Skeletal muscle tissue (tissue), 4 donors: ENCODE results near the gene ZNF367. TPM values are rescaled to one million over a fixed set of nuclear protein-coding genes. Genes with fewer than 3 reads are reported as not detected.

Experiments
- H3K27ac ChIP-seq: one replicate; pipeline ENCODE4 v1.7.0; 2013; ENCODE audit warnings: mild to moderate bottlenecking, low read depth, low read length, inconsistent platforms
- H3K27me3 ChIP-seq, 3 donors: one replicate each; pipeline ENCODE4 v1.7.0; 2013; ENCODE audit warnings: low read length in 3 of 3; ENCODE audit not compliant: control insufficient read depth in 3 of 3, insufficient read depth in 3 of 3
- H3K36me3 ChIP-seq, 3 donors: one replicate each; pipeline ENCODE4 v1.7.0; 2013; ENCODE audit warnings: low read length in 3 of 3; ENCODE audit not compliant: control insufficient read depth in 3 of 3, insufficient read depth in 3 of 3
- H3K4me1 ChIP-seq, 3 donors: one replicate each; pipeline ENCODE4 v1.7.0; 2013; ENCODE audit warnings: low read length in 3 of 3, mild to moderate bottlenecking in 3 of 3; ENCODE audit not compliant: control insufficient read depth in 3 of 3, insufficient read depth in 3 of 3
- H3K4me3 ChIP-seq, 3 donors: one replicate each; pipeline ENCODE4 v1.7.0; 2013; ENCODE audit warnings: low read length in 3 of 3
- H3K9ac ChIP-seq, 3 donors: one replicate each; pipeline ENCODE4 v1.7.0; 2013; ENCODE audit warnings: low read length in 3 of 3, mild to moderate bottlenecking in 3 of 3, moderate library complexity in 2 of 3, low read depth in 1 of 3
- H3K9me3 ChIP-seq, 3 donors: one replicate each; pipeline ENCODE4 v1.7.0; 2013; ENCODE audit warnings: low read length in 3 of 3; ENCODE audit not compliant: control insufficient read depth in 3 of 3
- total RNA-seq: library from RNA; depleted of rRNA; stranded (reverse); fragments of >200 nt; gene quantifications from one replicate; pipeline ENCODE4 v1.2.3, GENCODE V29; 2014
- donor health status: Osteomylitis.

ZNF367 gene
- total RNA-seq, 1 donor from 2014 or later = 5.2 TPM

GRCh38 chr9:96420468-96421219, 2.5 kb upstream of the ZNF367 start:
- no peak overlapping the region for H3K9ac ChIP-seq
- H3K4me1 ChIP-seq = peaks cover 27 to 28% (median 28%) of the 10 kb centered on the region in 3 donors
- H3K27ac ChIP-seq = peak overlapping the region; percentile 98
- no peak overlapping the region for H3K4me3 ChIP-seq
- no peaks in the 10 kb centered on the region for H3K27me3 ChIP-seq
- H3K9me3 ChIP-seq = no peaks in the 10 kb centered on the region
- no peaks in the 10 kb centered on the region for H3K36me3 ChIP-seq

- no peaks in the 10 kb centered on the region for H3K9me3 ChIP-seq
- peaks cover 27 to 28% (median 28%) of the 10 kb centered on the region in 3 donors for H3K4me1 ChIP-seq
- peak overlapping the region; percentile 72 to 96 (median 92) for H3K9ac ChIP-seq
- H3K27ac ChIP-seq = peak overlapping the region; percentile 98
- no peaks in the 10 kb centered on the region for H3K36me3 ChIP-seq
- peak overlapping the region; percentile 73 to 87 (median 78) for H3K4me3 ChIP-seq
- H3K27me3 ChIP-seq = no peaks in the 10 kb centered on the region
These were observed 1.5 kb upstream of the ZNF367 start for GRCh38 chr9:96419691-96419969.

- Histone ChIP-seq H3K9me3 (no peaks in the 10 kb centered on the region), H3K9ac (peak overlapping the region; percentile 92 to 96 (median 95)), H3K27ac (peak overlapping the region; percentile 98), H3K4me1 (peaks cover 27 to 28% (median 28%) of the 10 kb centered on the region in 3 donors), H3K36me3 (no peaks in the 10 kb centered on the region), H3K4me3 (peak overlapping the region; percentile 77 to 87 (median 78)), H3K27me3 (no peaks in the 10 kb centered on the region)
These were observed 935 bp upstream of the ZNF367 start for GRCh38 chr9:96418920-96419690.

- Histone ChIP-seq H3K4me3 (peak overlapping the region; percentile 69 to 81 (median 81)), H3K9me3 (no peaks in the 10 kb centered on the region), H3K27ac (peak overlapping the region; percentile 98), H3K36me3 (no peaks in the 10 kb centered on the region), H3K4me1 (peaks cover 27 to 28% (median 28%) of the 10 kb centered on the region in 3 donors), H3K27me3 (no peaks in the 10 kb centered on the region), H3K9ac (peak overlapping the region in 2 of 3 donors; percentile 76)
These were observed 498 bp downstream of the ZNF367 start for GRCh38 chr9:96417661-96418082.

GRCh38 chr9:96417051-96417586, 1.1 kb downstream of the ZNF367 start:
- Histone ChIP-seq H3K4me1 (peaks cover 27 to 28% (median 28%) of the 10 kb centered on the region in 3 donors), H3K9ac (peak overlapping the region; percentile 83 to 93 (median 91)), H3K27ac (peak overlapping the region; percentile 87), H3K36me3 (no peaks in the 10 kb centered on the region), H3K27me3 (no peaks in the 10 kb centered on the region), H3K9me3 (no peaks in the 10 kb centered on the region), H3K4me3 (peak overlapping the region; percentile 81 to 94 (median 84))

- no peaks in the 10 kb centered on the region for H3K36me3 ChIP-seq
- no peak overlapping the region for H3K27ac ChIP-seq
- H3K9me3 ChIP-seq = no peaks in the 10 kb centered on the region
- H3K4me1 ChIP-seq = peaks cover 7 to 11% (median 8%) of the 10 kb centered on the region in 3 donors
- H3K4me3 ChIP-seq = no peak overlapping the region
- H3K27me3 ChIP-seq = no peaks in the 10 kb centered on the region
- H3K9ac ChIP-seq = no peak overlapping the region
These were observed 4.6 kb downstream of the ZNF367 start for GRCh38 chr9:96413302-96414221.

GRCh38 chr9:96412174-96412913, 5.8 kb downstream of the ZNF367 start:
- Histone ChIP-seq H3K9me3 (no peaks in the 10 kb centered on the region), H3K27ac (no peak overlapping the region), H3K4me3 (no peak overlapping the region), H3K4me1 (peaks cover 6 to 8% (median 7%) of the 10 kb centered on the region in 3 donors), H3K27me3 (no peaks in the 10 kb centered on the region), H3K9ac (no peak overlapping the region), H3K36me3 (no peaks in the 10 kb centered on the region)

GRCh38 chr9:96411129-96411838, 6.9 kb downstream of the ZNF367 start:
- no peak overlapping the region for H3K4me3 ChIP-seq
- H3K27me3 ChIP-seq = no peaks in the 10 kb centered on the region
- H3K9ac ChIP-seq = no peak overlapping the region
- H3K9me3 ChIP-seq = no peaks in the 10 kb centered on the region
- no peaks in the 10 kb centered on the region for H3K36me3 ChIP-seq
- H3K27ac ChIP-seq = no peak overlapping the region
- H3K4me1 ChIP-seq = no peaks in the 10 kb centered on the region
